ENCODE measurements around the gene MVB12B. TPM values are rescaled to one million over a fixed set of nuclear protein-coding genes. Genes with fewer than 3 reads are reported as not detected.

The MVB12B gene
- total RNA-seq, 1 donor = 5.4 TPM

- TF ChIP-seq, protein P1, sequence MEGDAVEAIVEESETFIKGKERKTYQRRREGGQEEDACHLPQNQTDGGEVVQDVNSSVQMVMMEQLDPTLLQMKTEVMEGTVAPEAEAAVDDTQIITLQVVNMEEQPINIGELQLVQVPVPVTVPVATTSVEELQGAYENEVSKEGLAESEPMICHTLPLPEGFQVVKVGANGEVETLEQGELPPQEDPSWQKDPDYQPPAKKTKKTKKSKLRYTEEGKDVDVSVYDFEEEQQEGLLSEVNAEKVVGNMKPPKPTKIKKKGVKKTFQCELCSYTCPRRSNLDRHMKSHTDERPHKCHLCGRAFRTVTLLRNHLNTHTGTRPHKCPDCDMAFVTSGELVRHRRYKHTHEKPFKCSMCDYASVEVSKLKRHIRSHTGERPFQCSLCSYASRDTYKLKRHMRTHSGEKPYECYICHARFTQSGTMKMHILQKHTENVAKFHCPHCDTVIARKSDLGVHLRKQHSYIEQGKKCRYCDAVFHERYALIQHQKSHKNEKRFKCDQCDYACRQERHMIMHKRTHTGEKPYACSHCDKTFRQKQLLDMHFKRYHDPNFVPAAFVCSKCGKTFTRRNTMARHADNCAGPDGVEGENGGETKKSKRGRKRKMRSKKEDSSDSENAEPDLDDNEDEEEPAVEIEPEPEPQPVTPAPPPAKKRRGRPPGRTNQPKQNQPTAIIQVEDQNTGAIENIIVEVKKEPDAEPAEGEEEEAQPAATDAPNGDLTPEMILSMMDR (IDR thresholded peaks at IDR 0.05; ENCODE audit: extremely low read depth, low read depth, low read length) = no peak
- H3K4me3 ChIP-seq (ENCODE audit: insufficient read depth, low read length) = no peak overlapping the region
- peaks cover 17% of the 10 kb centered on the region for H3K4me1 ChIP-seq (ENCODE audit: insufficient read depth, low read length)
- H3K27me3 ChIP-seq (ENCODE audit: insufficient read depth, low read length) = peaks cover 47% of the 10 kb centered on the region
- DNase-seq (ENCODE audit: insufficient read length, low spot score, missing footprints) = peak; percentile 87
- no peaks in the 10 kb centered on the region for H3K9me3 ChIP-seq (ENCODE audit: low read depth, low read length)
- H2AFZ ChIP-seq (ENCODE audit: low read length) = no peak overlapping the region
- no peaks in the 10 kb centered on the region for H3K79me2 ChIP-seq (ENCODE audit: insufficient read depth, low read length)
- no peaks in the 10 kb centered on the region for H3K36me3 ChIP-seq (ENCODE audit: insufficient read depth, low read length)
- H3K27ac ChIP-seq (ENCODE audit: low read depth, low read length) = no peak overlapping the region
- no peaks in the 10 kb centered on the region for H4K20me1 ChIP-seq (ENCODE audit: insufficient read depth, low read length)
- no peak overlapping the region for H3K4me2 ChIP-seq (ENCODE audit: insufficient read depth, low read length)
Measured at GRCh38 chr9:126513159-126514036, 186.8 kb downstream of the MVB12B start.

DNA sequence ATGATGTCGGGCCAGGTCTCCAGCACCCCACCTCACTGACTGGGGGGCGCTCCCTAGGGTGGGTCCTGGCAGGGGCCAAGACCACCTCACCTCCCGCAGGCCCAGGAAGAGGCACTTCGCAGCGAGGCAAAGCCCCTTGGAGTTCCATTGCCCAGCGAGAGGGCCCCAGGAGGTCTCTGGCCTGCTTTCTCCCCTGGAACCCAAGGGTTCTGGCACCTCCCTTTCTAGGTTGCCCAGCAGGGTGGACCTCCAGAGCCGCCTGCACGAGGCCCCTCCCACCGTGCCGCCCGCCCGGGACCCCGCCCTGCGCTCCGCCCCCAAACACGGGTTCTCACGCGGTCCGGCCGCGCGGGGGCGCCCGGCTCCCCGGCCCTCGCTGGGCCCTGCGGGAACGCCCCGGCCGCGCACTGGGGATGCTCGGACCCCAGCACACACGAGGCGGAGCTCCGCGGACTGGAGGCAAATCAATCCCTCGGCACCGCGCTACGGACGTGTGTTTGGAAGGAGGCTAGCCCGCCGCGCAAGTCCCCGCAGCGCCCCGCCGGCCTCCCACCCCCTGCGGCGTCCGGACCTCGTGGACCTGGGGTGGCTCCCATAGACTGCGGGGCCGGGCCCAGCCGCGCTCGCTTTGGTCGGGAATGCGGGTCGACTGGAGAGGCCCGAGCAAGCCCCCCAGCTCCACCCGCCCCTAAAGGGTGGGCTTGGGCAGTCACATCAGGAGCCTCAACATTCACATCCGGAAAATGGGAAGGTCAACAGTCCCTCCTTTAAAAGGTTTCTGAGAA, 187.6 kb downstream of the MVB12B start:
- H3K79me2 ChIP-seq (ENCODE audit: insufficient read depth, low read length) = no peaks in the 10 kb centered on the region
- no peak overlapping the region for H2AFZ ChIP-seq (ENCODE audit: low read length)
- H3K4me2 ChIP-seq (ENCODE audit: insufficient read depth, low read length) = no peak overlapping the region
- TF ChIP-seq, protein P1 (IDR thresholded peaks at IDR 0.05; ENCODE audit: extremely low read depth, low read depth, low read length) = peak; percentile 35
- H3K4me3 ChIP-seq (ENCODE audit: insufficient read depth, low read length) = no peak overlapping the region
- peaks cover 56% of the 10 kb centered on the region for H3K27me3 ChIP-seq (ENCODE audit: insufficient read depth, low read length)
- H3K9me3 ChIP-seq (ENCODE audit: low read depth, low read length) = no peaks in the 10 kb centered on the region
- H4K20me1 ChIP-seq (ENCODE audit: insufficient read depth, low read length) = no peaks in the 10 kb centered on the region
- H3K27ac ChIP-seq (ENCODE audit: low read depth, low read length) = no peak overlapping the region
- H3K4me1 ChIP-seq (ENCODE audit: insufficient read depth, low read length) = peaks cover 17% of the 10 kb centered on the region
- peak; percentile 97 for DNase-seq (ENCODE audit: insufficient read length, low spot score, missing footprints)
- H3K36me3 ChIP-seq (ENCODE audit: insufficient read depth, low read length) = no peaks in the 10 kb centered on the region

DNA sequence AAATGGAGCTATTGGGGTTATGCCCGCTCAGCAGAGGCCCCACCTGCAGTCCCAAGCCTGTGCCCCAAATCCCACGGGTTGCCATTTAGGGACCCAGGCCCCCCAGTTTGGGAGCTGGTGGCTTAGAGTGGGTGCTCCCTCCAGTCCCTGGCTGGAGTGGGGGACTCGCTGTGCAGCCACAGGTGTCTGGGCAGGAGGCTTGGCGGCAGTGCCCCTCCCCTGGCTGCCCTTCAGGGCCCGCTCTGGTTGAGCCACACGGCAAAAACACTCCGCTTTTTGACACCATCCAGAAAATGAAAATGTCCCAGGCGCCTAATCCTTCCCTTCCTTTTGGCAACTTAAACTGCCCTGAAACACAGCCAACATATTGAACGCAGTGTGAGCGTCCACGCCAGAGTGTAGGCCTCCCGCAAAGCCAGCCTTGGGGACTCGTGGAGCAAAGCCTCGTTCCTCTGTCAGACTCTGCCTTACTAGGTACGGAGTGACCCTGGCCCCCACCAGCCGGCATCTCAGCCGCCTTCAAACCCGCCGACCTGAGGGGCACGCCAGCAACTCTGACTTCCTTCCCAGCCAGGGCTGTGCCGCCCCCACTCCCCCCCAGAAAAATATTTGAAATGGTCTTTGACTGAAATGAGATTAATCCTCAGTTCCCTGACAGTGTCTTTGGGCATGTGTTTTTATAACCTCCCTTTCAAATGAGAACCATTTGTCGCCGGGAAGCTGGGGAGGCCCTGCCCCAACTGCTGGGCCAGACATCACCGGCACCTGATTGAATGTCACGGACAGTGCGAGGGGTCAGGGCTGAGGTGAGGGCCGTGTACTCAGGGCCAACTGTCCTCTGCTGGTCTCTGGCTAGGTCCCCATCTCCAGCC, 188.6 kb downstream of the MVB12B start:
- Histone ChIP-seq H2AFZ (ENCODE audit: low read length) (no peak overlapping the region), H3K79me2 (ENCODE audit: insufficient read depth, low read length) (no peaks in the 10 kb centered on the region), H3K4me2 (ENCODE audit: insufficient read depth, low read length) (no peak overlapping the region), H3K27ac (ENCODE audit: low read depth, low read length) (no peak overlapping the region), H3K4me1 (ENCODE audit: insufficient read depth, low read length) (peaks cover 17% of the 10 kb centered on the region), H3K9me3 (ENCODE audit: low read depth, low read length) (no peaks in the 10 kb centered on the region), H3K27me3 (ENCODE audit: insufficient read depth, low read length) (peaks cover 60% of the 10 kb centered on the region), H4K20me1 (ENCODE audit: insufficient read depth, low read length) (no peaks in the 10 kb centered on the region), H3K4me3 (ENCODE audit: insufficient read depth, low read length) (no peak overlapping the region), H3K36me3 (ENCODE audit: insufficient read depth, low read length) (no peaks in the 10 kb centered on the region)
- TF ChIP-seq, protein P1 (IDR thresholded peaks at IDR 0.05; ENCODE audit: extremely low read depth, low read depth, low read length) = no peak
- DNase-seq (ENCODE audit: insufficient read length, low spot score, missing footprints) = peak; percentile 63
